ENCODE measurements around the gene SPATA13. TPM values are rescaled to one million over a fixed set of nuclear protein-coding genes. Genes with fewer than 3 reads are reported as not detected.

The SPATA13 gene
- total and polyA plus RNA-seq, 12 donors: 3.3 to 21.4 (median 10.2) TPM

DNA sequence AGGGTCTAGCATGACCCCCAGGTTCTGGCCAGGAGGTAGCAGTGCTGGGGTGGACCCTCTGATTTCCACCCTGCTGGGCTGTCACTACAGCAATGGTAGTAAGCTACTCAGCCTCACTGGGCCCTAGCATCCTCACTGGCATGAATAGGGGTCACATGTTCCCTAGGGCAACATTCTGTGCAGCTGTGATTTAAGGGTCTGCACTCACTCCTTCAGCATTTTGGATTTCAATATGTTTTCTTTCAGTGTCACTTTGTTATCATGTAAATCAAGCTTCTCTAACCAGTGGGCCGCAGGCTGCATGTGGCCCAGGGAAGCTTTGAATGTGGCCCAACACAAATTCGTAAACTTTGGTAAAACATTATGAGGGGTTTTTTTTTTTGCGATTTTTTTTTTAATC, 57.8 kb downstream of the SPATA13 start:
- Histone ChIP-seq H3K27me3 (no peaks in the 10 kb centered on the region), H3K27ac (peak overlapping the region in 5 of 10 donors; percentile 3 to 51 (median 15)), H3K36me3 (peaks cover 0 to 8% (median 0%) of the 10 kb centered on the region in 9 donors), H3K4me1 (peaks cover 3 to 62% (median 44%) of the 10 kb centered on the region in 9 donors), H3K9me3 (no peaks in the 10 kb centered on the region), H3K4me3 (no peak overlapping the region)
- DNase-seq (no peak), ATAC-seq (no peak)
- intact Hi-C loops (cut with DNase I): loop anchor here in 7 of 10 donors (2.0 to 5.0 kb wide), 5 partner anchors 56 to 298 kb away; partner anchors contain the start of gene SPATA13 (in 3 of the 7)
- TF ChIP-seq, protein P1, sequence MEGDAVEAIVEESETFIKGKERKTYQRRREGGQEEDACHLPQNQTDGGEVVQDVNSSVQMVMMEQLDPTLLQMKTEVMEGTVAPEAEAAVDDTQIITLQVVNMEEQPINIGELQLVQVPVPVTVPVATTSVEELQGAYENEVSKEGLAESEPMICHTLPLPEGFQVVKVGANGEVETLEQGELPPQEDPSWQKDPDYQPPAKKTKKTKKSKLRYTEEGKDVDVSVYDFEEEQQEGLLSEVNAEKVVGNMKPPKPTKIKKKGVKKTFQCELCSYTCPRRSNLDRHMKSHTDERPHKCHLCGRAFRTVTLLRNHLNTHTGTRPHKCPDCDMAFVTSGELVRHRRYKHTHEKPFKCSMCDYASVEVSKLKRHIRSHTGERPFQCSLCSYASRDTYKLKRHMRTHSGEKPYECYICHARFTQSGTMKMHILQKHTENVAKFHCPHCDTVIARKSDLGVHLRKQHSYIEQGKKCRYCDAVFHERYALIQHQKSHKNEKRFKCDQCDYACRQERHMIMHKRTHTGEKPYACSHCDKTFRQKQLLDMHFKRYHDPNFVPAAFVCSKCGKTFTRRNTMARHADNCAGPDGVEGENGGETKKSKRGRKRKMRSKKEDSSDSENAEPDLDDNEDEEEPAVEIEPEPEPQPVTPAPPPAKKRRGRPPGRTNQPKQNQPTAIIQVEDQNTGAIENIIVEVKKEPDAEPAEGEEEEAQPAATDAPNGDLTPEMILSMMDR (IDR thresholded peaks at IDR 0.05): no peak
- WGBS, 2 donors: 72 to 84% methylated on average over 3 of the region's 3 CpGs

DNA sequence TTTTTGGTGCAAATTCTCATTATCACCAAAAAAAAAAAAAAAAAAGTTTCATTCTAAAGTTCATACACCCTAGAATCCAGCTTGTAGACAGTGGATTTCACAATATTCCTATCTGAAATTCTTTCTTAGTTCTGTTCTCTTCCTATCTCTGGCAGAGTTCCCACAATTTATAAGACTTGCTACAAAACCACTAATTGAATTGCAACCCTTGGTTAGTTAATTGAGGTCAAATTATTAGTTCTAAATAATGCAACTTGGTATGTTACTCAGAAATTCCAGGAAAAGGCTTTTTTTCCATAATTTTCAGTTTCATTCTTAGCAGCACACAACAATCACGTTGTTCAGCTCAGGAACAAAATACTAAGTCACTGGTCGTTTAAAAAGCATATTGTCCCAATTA, 58.5 kb downstream of the SPATA13 start:
- no peak overlapping the region for H3K4me3 ChIP-seq
- ATAC-seq (no peak), DNase-seq (no peak)
- peaks cover 3 to 67% (median 50%) of the 10 kb centered on the region in 9 donors for H3K4me1 ChIP-seq
- H3K27me3 ChIP-seq: no peaks in the 10 kb centered on the region
- peak overlapping the region in 4 of 10 donors; percentile 2 to 51 (median 24) for H3K27ac ChIP-seq
- intact Hi-C loops (cut with DNase I): loop anchor here in 7 of 10 donors (2.0 to 5.0 kb wide), 5 partner anchors 57 to 298 kb away; partner anchors contain the start of gene SPATA13 (in 3 of the 7)
- WGBS, 2 donors: 50 to 63% methylated on average over 2 of the region's 2 CpGs
- peaks cover 0 to 15% (median 0%) of the 10 kb centered on the region in 9 donors for H3K36me3 ChIP-seq
- no peaks in the 10 kb centered on the region for H3K9me3 ChIP-seq
- TF ChIP-seq, protein P1 (IDR thresholded peaks at IDR 0.05): no peak

DNA sequence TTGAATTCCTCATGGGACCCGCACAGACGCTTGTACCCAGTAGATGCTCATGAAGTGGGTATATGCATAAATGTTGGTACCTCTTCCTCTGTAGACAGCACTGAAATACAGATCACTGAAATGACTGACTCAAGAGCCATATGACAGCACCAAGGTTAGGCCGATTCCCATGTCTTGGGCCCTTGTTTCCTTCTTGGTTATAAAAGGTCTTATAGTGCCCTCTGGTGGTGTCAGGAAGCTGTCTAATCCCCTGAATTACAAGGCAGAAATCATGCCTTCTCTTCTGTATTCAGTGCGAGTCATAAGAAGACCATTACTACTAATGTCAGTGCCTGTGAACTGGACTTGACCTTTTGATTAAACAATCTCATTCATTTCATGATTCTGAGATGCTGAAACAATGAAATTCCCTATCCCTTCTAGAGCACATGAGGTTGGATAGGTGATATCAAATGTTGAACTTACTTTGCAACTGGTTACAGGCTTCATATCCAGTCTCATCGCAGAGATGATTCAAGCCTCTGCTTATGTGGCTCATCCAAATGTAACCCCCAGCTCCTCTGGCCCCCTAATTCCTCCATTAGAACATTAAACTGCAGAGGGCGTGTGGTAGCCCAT, 59.7 kb downstream of the SPATA13 start:
- Histone ChIP-seq H3K36me3 (peaks cover 0 to 15% (median 0%) of the 10 kb centered on the region in 9 donors), H3K4me3 (no peak overlapping the region), H3K9me3 (no peaks in the 10 kb centered on the region), H3K4me1 (peaks cover 3 to 68% (median 50%) of the 10 kb centered on the region in 9 donors), H3K27ac (peak overlapping the region in 5 of 10 donors; percentile 13 to 51 (median 30)), H3K27me3 (no peaks in the 10 kb centered on the region)
- intact Hi-C loops (cut with DNase I): loop anchor here (1.0 to 10.0 kb wide), 14 partner anchors 165 to 305 kb away; no protein-coding TSS in a partner anchor
- 54 to 57% methylated on average over 6 of the region's 6 CpGs for WGBS, 2 donors
- ATAC-seq (peak; percentile 63 to 84 (median 80)), DNase-seq (peak in 1 of 2 donors; percentile 70)
- TF ChIP-seq, protein P1 (IDR thresholded peaks at IDR 0.05): peak; percentile 45 to 87 (median 78)

DNA sequence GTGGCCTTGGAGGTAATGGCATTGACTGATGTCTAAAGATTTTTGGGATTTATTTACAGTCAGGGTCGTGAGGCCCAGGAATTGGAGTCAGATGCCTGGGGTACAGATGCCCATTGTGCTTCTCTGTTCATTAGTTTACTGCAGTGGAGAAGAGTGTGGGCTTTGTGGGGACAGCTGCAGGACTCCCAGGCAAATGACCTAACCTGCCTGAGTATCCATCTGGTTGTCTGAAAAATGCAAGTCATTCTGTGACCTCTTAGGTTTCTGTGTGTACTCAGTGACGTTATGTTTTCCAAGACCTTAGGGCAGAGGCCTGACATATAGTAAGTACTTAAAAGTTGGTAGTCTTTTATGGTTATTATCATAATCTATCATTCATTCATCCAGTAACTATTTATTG, 60.5 kb downstream of the SPATA13 start:
- Histone ChIP-seq H3K27ac (no peak overlapping the region), H3K4me3 (no peak overlapping the region), H3K4me1 (peaks cover 3 to 62% (median 42%) of the 10 kb centered on the region in 9 donors), H3K9me3 (no peaks in the 10 kb centered on the region), H3K36me3 (peaks cover 0 to 19% (median 0%) of the 10 kb centered on the region in 9 donors), H3K27me3 (no peaks in the 10 kb centered on the region)
- WGBS, 2 donors: 69 to 81% methylated on average over 2 of the region's 2 CpGs
- intact Hi-C loops (cut with DNase I): loop anchor here (2.0 to 10.0 kb wide), 11 partner anchors 166 to 306 kb away; no protein-coding TSS in a partner anchor
- ATAC-seq (no peak), DNase-seq (no peak)
- TF ChIP-seq, protein P1 (IDR thresholded peaks at IDR 0.05): no peak
